ENCODE data around the gene PDE2A. TPM values are rescaled to one million over a fixed set of nuclear protein-coding genes. Genes with fewer than 3 reads are reported as not detected.

The PDE2A gene
- total RNA-seq, 4 donors from 2014 or later, result 13.4 to 26.6 (median 21.9) TPM

DNA sequence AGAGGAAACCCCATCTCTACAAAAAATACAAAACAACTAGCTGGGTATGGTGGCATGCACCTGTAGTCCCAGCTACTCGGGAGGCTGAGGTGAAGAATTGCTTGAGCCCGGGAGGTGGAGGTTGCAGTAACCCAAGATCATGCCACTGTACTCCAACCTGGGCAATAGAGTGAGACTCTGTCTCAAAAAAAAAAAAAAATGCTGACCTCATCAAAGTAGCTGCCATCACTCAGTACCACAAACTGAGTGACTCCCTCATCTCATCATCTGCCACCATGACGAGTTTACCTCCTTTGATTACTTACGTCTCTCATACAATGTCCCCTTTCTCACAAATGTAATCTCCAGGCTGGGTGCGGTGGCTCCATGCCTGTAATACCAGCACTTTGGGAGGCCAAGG, 122.7 kb downstream of the PDE2A start:
- peaks cover 0 to 11% of the 10 kb centered on the region in 2 donors for H3K4me1 ChIP-seq
- H3K4me3 ChIP-seq, result no peak overlapping the region
- H3K9me3 ChIP-seq, result no peaks in the 10 kb centered on the region
- no peak for DNase-seq
- no peaks in the 10 kb centered on the region for H3K27me3 ChIP-seq
- no peak for ATAC-seq
- in situ Hi-C loops (cut with MboI; ENCODE audit: low sequenced_read_pairs in 4 of 4) (no loop called here), intact Hi-C loops (cut with DNase I; ENCODE audit: low total_unique reads) (no loop called here)
- no peak overlapping the region for H3K27ac ChIP-seq
- no peaks in the 10 kb centered on the region for H3K36me3 ChIP-seq
- TF ChIP-seq POLR2A (IDR thresholded peaks at IDR 0.05), result no peak
- TF ChIP-seq, protein P1, sequence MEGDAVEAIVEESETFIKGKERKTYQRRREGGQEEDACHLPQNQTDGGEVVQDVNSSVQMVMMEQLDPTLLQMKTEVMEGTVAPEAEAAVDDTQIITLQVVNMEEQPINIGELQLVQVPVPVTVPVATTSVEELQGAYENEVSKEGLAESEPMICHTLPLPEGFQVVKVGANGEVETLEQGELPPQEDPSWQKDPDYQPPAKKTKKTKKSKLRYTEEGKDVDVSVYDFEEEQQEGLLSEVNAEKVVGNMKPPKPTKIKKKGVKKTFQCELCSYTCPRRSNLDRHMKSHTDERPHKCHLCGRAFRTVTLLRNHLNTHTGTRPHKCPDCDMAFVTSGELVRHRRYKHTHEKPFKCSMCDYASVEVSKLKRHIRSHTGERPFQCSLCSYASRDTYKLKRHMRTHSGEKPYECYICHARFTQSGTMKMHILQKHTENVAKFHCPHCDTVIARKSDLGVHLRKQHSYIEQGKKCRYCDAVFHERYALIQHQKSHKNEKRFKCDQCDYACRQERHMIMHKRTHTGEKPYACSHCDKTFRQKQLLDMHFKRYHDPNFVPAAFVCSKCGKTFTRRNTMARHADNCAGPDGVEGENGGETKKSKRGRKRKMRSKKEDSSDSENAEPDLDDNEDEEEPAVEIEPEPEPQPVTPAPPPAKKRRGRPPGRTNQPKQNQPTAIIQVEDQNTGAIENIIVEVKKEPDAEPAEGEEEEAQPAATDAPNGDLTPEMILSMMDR (IDR thresholded peaks at IDR 0.05 in 4 of 5, conservative IDR thresholded peaks at IDR 0.05 in 1 of 5), result no peak

DNA sequence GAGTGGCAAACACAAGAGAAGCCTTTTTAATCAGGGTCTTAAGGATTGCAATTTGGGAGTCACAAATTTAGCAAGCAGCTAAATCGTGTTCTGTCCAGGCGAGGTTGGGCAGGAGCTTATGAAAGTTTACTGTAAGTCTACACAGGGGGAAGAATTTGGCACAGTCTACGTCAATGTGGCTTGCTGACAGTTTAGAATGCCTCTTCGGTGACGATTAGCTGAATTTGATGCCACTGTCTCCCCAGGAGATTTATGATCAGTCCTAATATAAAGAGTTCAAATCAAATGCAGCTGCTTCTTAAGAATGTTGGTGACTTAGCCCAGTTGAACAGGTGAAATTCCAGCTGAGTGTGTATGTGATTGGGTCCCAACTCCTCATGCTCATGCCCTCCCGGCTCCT, 125.8 kb downstream of the PDE2A start:
- Histone ChIP-seq H3K36me3 (no peaks in the 10 kb centered on the region), H3K27me3 (no peaks in the 10 kb centered on the region), H3K27ac (no peak overlapping the region), H3K4me3 (no peak overlapping the region), H3K9me3 (no peaks in the 10 kb centered on the region), H3K4me1 (peaks cover 0 to 11% of the 10 kb centered on the region in 2 donors)
- ATAC-seq (no peak), DNase-seq (no peak)
- intact Hi-C loops (cut with DNase I; ENCODE audit: low total_unique reads) (no loop called here), in situ Hi-C loops (cut with MboI; ENCODE audit: low sequenced_read_pairs in 4 of 4) (no loop called here)
- TF ChIP-seq, protein P1 (IDR thresholded peaks at IDR 0.05 in 4 of 5, conservative IDR thresholded peaks at IDR 0.05 in 1 of 5), result no peak
- no peak for TF ChIP-seq POLR2A (IDR thresholded peaks at IDR 0.05)

DNA sequence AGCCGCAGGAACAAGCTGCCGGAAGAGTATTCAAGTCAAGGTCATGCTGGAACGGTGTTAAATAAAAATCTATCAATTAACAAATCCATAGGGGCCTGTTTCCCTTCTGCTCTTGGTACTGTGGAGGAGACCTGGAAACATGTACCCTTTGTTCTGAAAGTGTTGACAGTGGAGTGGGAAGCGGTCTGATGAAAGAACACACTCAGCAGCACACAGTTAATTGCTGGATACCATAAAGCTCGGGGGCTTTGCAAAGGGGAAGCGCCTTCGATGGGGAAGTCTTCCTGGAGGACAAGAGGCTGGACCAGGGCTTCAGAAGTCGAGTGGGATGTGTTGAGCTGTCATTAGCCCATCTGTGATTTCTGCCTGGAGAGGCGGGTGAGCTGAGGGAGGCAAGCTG, 127.4 kb downstream of the PDE2A start:
- in situ Hi-C loops (cut with MboI; ENCODE audit: low sequenced_read_pairs in 4 of 4) (no loop called here), intact Hi-C loops (cut with DNase I; ENCODE audit: low total_unique reads) (no loop called here)
- H3K27ac ChIP-seq, result no peak overlapping the region
- H3K9me3 ChIP-seq, result no peaks in the 10 kb centered on the region
- TF ChIP-seq POLR2A (IDR thresholded peaks at IDR 0.05), result no peak
- TF ChIP-seq, protein P1 (IDR thresholded peaks at IDR 0.05 in 4 of 5, conservative IDR thresholded peaks at IDR 0.05 in 1 of 5), result no peak
- ATAC-seq (no peak), DNase-seq (no peak)
- H3K27me3 ChIP-seq, result no peaks in the 10 kb centered on the region
- H3K4me3 ChIP-seq, result no peak overlapping the region
- H3K4me1 ChIP-seq, result peaks cover 0 to 11% of the 10 kb centered on the region in 2 donors
- no peaks in the 10 kb centered on the region for H3K36me3 ChIP-seq

DNA sequence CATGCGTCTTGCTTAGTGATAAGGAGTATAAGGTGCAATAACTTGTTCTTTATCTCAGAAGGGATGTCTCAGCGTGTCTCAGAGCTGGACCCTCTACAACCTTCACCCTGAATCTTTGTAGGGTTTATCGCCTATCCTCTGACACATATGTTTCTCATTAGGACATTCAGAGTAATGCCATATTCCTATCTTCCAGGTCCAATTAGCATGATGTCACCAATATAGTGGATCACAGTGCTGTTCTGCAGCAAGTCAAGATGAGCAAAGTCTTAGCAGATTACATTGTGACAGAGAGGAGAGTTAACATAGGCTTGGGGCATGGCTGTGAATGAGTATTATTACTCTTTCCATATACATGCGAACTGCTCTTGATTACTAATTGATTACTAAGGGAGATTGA, 129.6 kb downstream of the PDE2A start:
- Histone ChIP-seq H3K27me3 (no peaks in the 10 kb centered on the region), H3K36me3 (no peaks in the 10 kb centered on the region), H3K4me1 (peaks cover 0 to 11% of the 10 kb centered on the region in 2 donors), H3K9me3 (no peaks in the 10 kb centered on the region), H3K4me3 (no peak overlapping the region), H3K27ac (no peak overlapping the region)
- in situ Hi-C loops (cut with MboI; ENCODE audit: low sequenced_read_pairs in 4 of 4), result no loop called here
- no peak for DNase-seq
- intact Hi-C loops (cut with DNase I; ENCODE audit: low total_unique reads), result no loop called here
- ATAC-seq, result no peak
- TF ChIP-seq POLR2A (IDR thresholded peaks at IDR 0.05), result no peak
- TF ChIP-seq, protein P1 (IDR thresholded peaks at IDR 0.05 in 4 of 5, conservative IDR thresholded peaks at IDR 0.05 in 1 of 5), result no peak

DNA sequence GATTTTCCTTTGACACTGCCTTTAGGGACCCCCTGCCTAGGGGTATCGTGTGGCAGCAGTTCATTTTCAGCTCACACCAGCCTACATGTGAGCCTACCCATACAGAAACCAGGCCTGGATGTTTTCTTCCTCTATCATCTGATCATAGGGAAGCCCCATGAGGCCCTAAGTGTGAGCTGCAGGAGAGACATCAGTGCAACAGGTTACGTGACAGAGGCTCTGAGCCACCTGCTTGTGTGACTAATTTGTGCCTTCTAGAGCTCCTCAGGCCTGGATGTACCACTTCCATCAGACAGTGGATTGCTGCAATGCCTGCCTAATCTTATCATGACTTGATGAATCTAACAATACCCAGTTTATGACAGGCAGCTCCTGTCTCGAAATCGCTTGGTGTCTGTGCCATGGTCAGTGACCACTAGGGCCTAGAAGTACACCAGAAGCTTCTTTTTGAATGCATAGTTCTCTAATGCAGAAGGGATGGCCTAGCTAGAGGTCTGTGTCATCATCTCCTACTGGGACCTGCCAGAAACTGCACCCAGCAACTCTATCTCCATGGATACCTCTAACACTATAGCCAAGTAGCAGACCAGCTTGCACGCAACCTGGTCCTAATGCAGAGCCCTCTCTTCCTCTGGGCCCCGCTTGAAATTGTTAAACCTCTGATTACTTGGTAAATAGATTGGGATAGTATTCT, 130.2 kb downstream of the PDE2A start:
- no peak for TF ChIP-seq POLR2A (IDR thresholded peaks at IDR 0.05)
- Histone ChIP-seq H3K27ac (no peak overlapping the region), H3K9me3 (no peaks in the 10 kb centered on the region), H3K4me3 (no peak overlapping the region), H3K36me3 (no peaks in the 10 kb centered on the region), H3K4me1 (peaks cover 0 to 8% of the 10 kb centered on the region in 2 donors), H3K27me3 (no peaks in the 10 kb centered on the region)
- DNase-seq (no peak), ATAC-seq (no peak)
- intact Hi-C loops (cut with DNase I; ENCODE audit: low total_unique reads) (no loop called here), in situ Hi-C loops (cut with MboI; ENCODE audit: low sequenced_read_pairs in 4 of 4) (no loop called here)

Measured in gastrocnemius medialis (tissue), 4 donors.